PC-9 (cell line): ENCODE measurements around the gene NAXD.

Experiments used
- EZH2 ChIP-seq: fragments of 200-600 bp; sonication (generic); IDR thresholded peaks from 2 replicates; pipeline ENCODE4 v1.8.0; 2017; ENCODE audit warnings: antibody characterized with exemption, low read depth
- TF ChIP-seq, protein P1 (sequence below): fragments of 200-600 bp; sonication (generic); conservative IDR thresholded peaks from 2 replicates; pipeline ENCODE4 v1.6.1; 2017; ENCODE audit warnings: mixed run types, antibody characterized with exemption, mild to moderate bottlenecking, moderate library complexity

DNA sequence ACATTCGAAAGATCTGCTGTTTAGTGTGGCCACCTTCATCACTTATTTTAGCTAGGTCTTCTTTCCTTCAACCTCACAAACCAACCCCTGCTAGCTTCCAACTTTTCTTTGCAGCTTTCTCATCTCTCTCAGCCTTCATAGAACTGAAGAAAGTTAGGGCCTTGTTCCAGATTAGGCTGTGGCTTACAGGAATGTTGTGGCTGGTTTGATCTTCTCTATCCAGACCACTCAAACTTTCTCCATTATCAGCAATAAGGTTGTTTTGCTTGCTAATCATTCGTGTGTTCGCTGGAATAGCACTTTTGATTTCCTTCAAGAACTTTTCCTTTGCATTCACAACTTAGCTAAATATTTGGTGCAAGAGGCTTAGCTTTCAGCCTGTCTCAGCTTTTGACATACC, 45.9 kb downstream of the NAXD start:
- TF ChIP-seq, protein P1, sequence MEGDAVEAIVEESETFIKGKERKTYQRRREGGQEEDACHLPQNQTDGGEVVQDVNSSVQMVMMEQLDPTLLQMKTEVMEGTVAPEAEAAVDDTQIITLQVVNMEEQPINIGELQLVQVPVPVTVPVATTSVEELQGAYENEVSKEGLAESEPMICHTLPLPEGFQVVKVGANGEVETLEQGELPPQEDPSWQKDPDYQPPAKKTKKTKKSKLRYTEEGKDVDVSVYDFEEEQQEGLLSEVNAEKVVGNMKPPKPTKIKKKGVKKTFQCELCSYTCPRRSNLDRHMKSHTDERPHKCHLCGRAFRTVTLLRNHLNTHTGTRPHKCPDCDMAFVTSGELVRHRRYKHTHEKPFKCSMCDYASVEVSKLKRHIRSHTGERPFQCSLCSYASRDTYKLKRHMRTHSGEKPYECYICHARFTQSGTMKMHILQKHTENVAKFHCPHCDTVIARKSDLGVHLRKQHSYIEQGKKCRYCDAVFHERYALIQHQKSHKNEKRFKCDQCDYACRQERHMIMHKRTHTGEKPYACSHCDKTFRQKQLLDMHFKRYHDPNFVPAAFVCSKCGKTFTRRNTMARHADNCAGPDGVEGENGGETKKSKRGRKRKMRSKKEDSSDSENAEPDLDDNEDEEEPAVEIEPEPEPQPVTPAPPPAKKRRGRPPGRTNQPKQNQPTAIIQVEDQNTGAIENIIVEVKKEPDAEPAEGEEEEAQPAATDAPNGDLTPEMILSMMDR: no peak
- no peak for TF ChIP-seq EZH2
